ENCODE measurements around the gene OR2T27. TPM values are rescaled to one million over a fixed set of nuclear protein-coding genes. Genes with fewer than 3 reads are reported as not detected.

Gene OR2T27
- total RNA-seq, 1 experiment from 2014 or later, result not detected

GRCh38 chr1:248627971-248628844 is 27.1 kb downstream of the OR2T27 start:
- H3K4me3 ChIP-seq (ENCODE audit: low read length), result no peak overlapping the region
- H3K9me2 ChIP-seq (replicated peaks; ENCODE audit: low read length), result no peaks in the 10 kb centered on the region
- no peaks in the 10 kb centered on the region for H3K9me3 ChIP-seq (ENCODE audit: low read length)
- BruUV-seq (replicated peaks), result no TSS peak
- H3K36me3 ChIP-seq (ENCODE audit: low read depth, low read length), result no peaks in the 10 kb centered on the region
- ChIA-PET CTCF (no interaction called here), POLR2A (ENCODE audit: unreplicated experiment) (no interaction called here)
- H3K4me2 ChIP-seq (ENCODE audit: low read length), result no peak overlapping the region
- TF ChIP-seq EZH2phosphoT487 (IDR thresholded peaks at IDR 0.05; ENCODE audit: borderline replicate concordance, low read length) (no peak), CTCF (conservative IDR thresholded peaks at IDR 0.05; ENCODE audit: low read depth, low read length) (no peak), EZH2 (IDR thresholded peaks at IDR 0.05; ENCODE audit: low read length, unreplicated experiment) (no peak)
- no peak for DNase-seq
- no peaks in the 10 kb centered on the region for H4K20me1 ChIP-seq (ENCODE audit: low read length)
- no peaks in the 10 kb centered on the region for H3K79me2 ChIP-seq (ENCODE audit: low read length)
- ATAC-seq, result no peak
- no peak overlapping the region for H3K27ac ChIP-seq (ENCODE audit: low read length)
- H2AFZ ChIP-seq (ENCODE audit: low read length), result no peak overlapping the region
- intact Hi-C loops (cut with micrococcal nuclease), result no loop called here
- H3F3A ChIP-seq (ENCODE audit: low read length, unreplicated experiment), result no peaks in the 10 kb centered on the region
- 0 out of 2 replicates have a peak, but pooled peaks cover 12% of the 10 kb centered on the region for H3K27me3 ChIP-seq (ENCODE audit: low read length)
- no peak overlapping the region for H3K9ac ChIP-seq (ENCODE audit: low read length)
- H3K4me1 ChIP-seq (ENCODE audit: insufficient read depth, low read length), result no peaks in the 10 kb centered on the region

- Histone ChIP-seq H3K9me3 (ENCODE audit: low read length) (no peaks in the 10 kb centered on the region), H3K27me3 (ENCODE audit: low read length) (0 out of 2 replicates have a peak, but pooled peaks cover 12% of the 10 kb centered on the region), H3K9me2 (replicated peaks; ENCODE audit: low read length) (no peaks in the 10 kb centered on the region), H3K4me1 (ENCODE audit: insufficient read depth, low read length) (no peaks in the 10 kb centered on the region), H3K4me2 (ENCODE audit: low read length) (no peak overlapping the region), H4K20me1 (ENCODE audit: low read length) (no peaks in the 10 kb centered on the region), H3F3A (ENCODE audit: low read length, unreplicated experiment) (no peaks in the 10 kb centered on the region), H3K27ac (ENCODE audit: low read length) (no peak overlapping the region), H3K9ac (ENCODE audit: low read length) (no peak overlapping the region), H3K4me3 (ENCODE audit: low read length) (no peak overlapping the region), H3K36me3 (ENCODE audit: low read depth, low read length) (no peaks in the 10 kb centered on the region), H3K79me2 (ENCODE audit: low read length) (no peaks in the 10 kb centered on the region), H2AFZ (ENCODE audit: low read length) (no peak overlapping the region)
- no peak for ATAC-seq
- BruUV-seq (replicated peaks), result no TSS peak
- TF ChIP-seq EZH2phosphoT487 (IDR thresholded peaks at IDR 0.05; ENCODE audit: borderline replicate concordance, low read length) (no peak), EZH2 (IDR thresholded peaks at IDR 0.05; ENCODE audit: low read length, unreplicated experiment) (no peak), CTCF (conservative IDR thresholded peaks at IDR 0.05; ENCODE audit: low read depth, low read length) (no peak)
- ChIA-PET POLR2A (ENCODE audit: unreplicated experiment) (no interaction called here), CTCF (no interaction called here)
- DNase-seq, result no peak
- intact Hi-C loops (cut with micrococcal nuclease), result no loop called here
Measured at GRCh38 chr1:248625971-248626370, 29.4 kb downstream of the OR2T27 start.

GRCh38 chr1:248625166-248625565 is 30.2 kb downstream of the OR2T27 start:
- Histone ChIP-seq H3K27me3 (ENCODE audit: low read length) (0 out of 2 replicates have a peak, but pooled peaks cover 12% of the 10 kb centered on the region), H4K20me1 (ENCODE audit: low read length) (no peaks in the 10 kb centered on the region), H3K79me2 (ENCODE audit: low read length) (no peaks in the 10 kb centered on the region), H3K9me3 (ENCODE audit: low read length) (no peaks in the 10 kb centered on the region), H3K9me2 (replicated peaks; ENCODE audit: low read length) (no peaks in the 10 kb centered on the region), H3K36me3 (ENCODE audit: low read depth, low read length) (no peaks in the 10 kb centered on the region), H3K4me2 (ENCODE audit: low read length) (no peak overlapping the region), H3K27ac (ENCODE audit: low read length) (no peak overlapping the region), H3K4me1 (ENCODE audit: insufficient read depth, low read length) (no peaks in the 10 kb centered on the region), H3K4me3 (ENCODE audit: low read length) (no peak overlapping the region), H3F3A (ENCODE audit: low read length, unreplicated experiment) (no peaks in the 10 kb centered on the region), H3K9ac (ENCODE audit: low read length) (no peak overlapping the region), H2AFZ (ENCODE audit: low read length) (no peak overlapping the region)
- DNase-seq (no peak), ATAC-seq (no peak)
- no TSS peak for BruUV-seq (replicated peaks)
- CTCF ChIA-PET, result no interaction called here
- POLR2A ChIA-PET (ENCODE audit: unreplicated experiment), result no interaction called here
- intact Hi-C loops (cut with micrococcal nuclease), result no loop called here
- TF ChIP-seq EZH2phosphoT487 (IDR thresholded peaks at IDR 0.05; ENCODE audit: borderline replicate concordance, low read length) (no peak), CTCF (conservative IDR thresholded peaks at IDR 0.05; ENCODE audit: low read depth, low read length) (no peak), EZH2 (IDR thresholded peaks at IDR 0.05; ENCODE audit: low read length, unreplicated experiment) (no peak)
